ENCODE measurements around the gene ZBTB39.
"Not testable (repeated sequence)": the region's sequence is repeated elsewhere in the genome, so short reads cannot be mapped to it uniquely, and the experiment has no call there.

The ZBTB39 gene

GRCh38 chr12:56998316-56998715 is 8.0 kb downstream of the ZBTB39 start:
- DNase-seq = no peak

- DNase-seq = no peak
Measured at GRCh38 chr12:56996793-56997545, 9.4 kb downstream of the ZBTB39 start.

- no peak for DNase-seq
Measured at GRCh38 chr12:56995930-56996496, 10.3 kb downstream of the ZBTB39 start.

- no peak for DNase-seq
Measured at GRCh38 chr12:56995201-56995929, 11.0 kb downstream of the ZBTB39 start.

GRCh38 chr12:56994231-56994746 is 12.1 kb downstream of the ZBTB39 start:
- no peak for DNase-seq

GRCh38 chr12:56993346-56993745 is 13.0 kb downstream of the ZBTB39 start:
- no peak for DNase-seq

- no peak for DNase-seq
Measured at GRCh38 chr12:56991319-56992246, 14.8 kb downstream of the ZBTB39 start.

- DNase-seq = no peak
Measured at GRCh38 chr12:56990648-56991318, 15.6 kb downstream of the ZBTB39 start.

GRCh38 chr12:56989861-56990610 is 16.3 kb downstream of the ZBTB39 start:
- DNase-seq = no peak

- no peak for DNase-seq
Measured at GRCh38 chr12:56988207-56988739, 18.1 kb downstream of the ZBTB39 start.

GRCh38 chr12:56987551-56988053 is 18.7 kb downstream of the ZBTB39 start:
- DNase-seq = peak; percentile 16

GRCh38 chr12:56987011-56987410 is 19.3 kb downstream of the ZBTB39 start:
- DNase-seq = no peak

- DNase-seq = not testable (repeated sequence)
Measured at GRCh38 chr12:56985714-56986113, 20.6 kb downstream of the ZBTB39 start.

- DNase-seq = no peak
Measured at GRCh38 chr12:56983386-56983785, 23.0 kb downstream of the ZBTB39 start.

- DNase-seq = not testable (repeated sequence)
Measured at GRCh38 chr12:56982578-56983236, 23.6 kb downstream of the ZBTB39 start.

GRCh38 chr12:56980941-56981530 is 25.3 kb downstream of the ZBTB39 start:
- no peak for DNase-seq

- no peak for DNase-seq
Measured at GRCh38 chr12:56980268-56980667, 26.1 kb downstream of the ZBTB39 start.

GRCh38 chr12:56979628-56980027 is 26.7 kb downstream of the ZBTB39 start:
- DNase-seq = no peak

GRCh38 chr12:56978397-56979138 is 27.8 kb downstream of the ZBTB39 start:
- DNase-seq = no peak
